ENCODE measurements around the gene GNB5. TPM values are rescaled to one million over a fixed set of nuclear protein-coding genes. Genes with fewer than 3 reads are reported as not detected.

The GNB5 gene
- total RNA-seq, 1 experiment from 2014 or later, result 29.8 TPM

- no peak overlapping the region for H2AK5ac ChIP-seq (ENCODE audit: insufficient read length, low read length)
- H3K27ac Mint-ChIP-seq, result no peak overlapping the region
- H3K23ac ChIP-seq (ENCODE audit: insufficient read length, low read depth, low read length), result no peak overlapping the region
- no peaks in the 10 kb centered on the region for H3K9me3 ChIP-seq (ENCODE audit: control insufficient read depth, low read depth, low read length)
- no peaks in the 10 kb centered on the region for H3K9me3 Mint-ChIP-seq
- H2BK5ac ChIP-seq (ENCODE audit: insufficient read length, low read length), result no peak overlapping the region
- WGBS (ENCODE audit: extremely low coverage, insufficient read length, low lambda C conversion rate), result no CpG with 5 or more reads among the region's 3 CpGs
- H3K36me3 Mint-ChIP-seq (ENCODE audit: insufficient read depth in 1 of 3, low read depth in 3 of 3), result peaks cover 5 to 59% (median 31%) of the 10 kb centered on the region in 3 experiments; a peak in 6 of 7 replicates
- H4K20me1 ChIP-seq (ENCODE audit: control insufficient read depth, insufficient read depth, insufficient read length), result no peaks in the 10 kb centered on the region
- H3K27me3 Mint-ChIP-seq (ENCODE audit: low read depth), result no peaks in the 10 kb centered on the region
- H3K79me1 ChIP-seq (ENCODE audit: insufficient read depth, low read depth, low read length, poor library complexity, severe bottlenecking), result no peaks in the 10 kb centered on the region
- H2BK15ac ChIP-seq (ENCODE audit: low read depth, low read length), result no peak overlapping the region
- H3T11ph ChIP-seq (ENCODE audit: low read length), result no peak overlapping the region
- no peak overlapping the region for H3K4me3 Mint-ChIP-seq
- H2AFZ ChIP-seq (ENCODE audit: low read length), result no peak overlapping the region
- H2BK20ac ChIP-seq (ENCODE audit: low read depth, low read length, poor library complexity, severe bottlenecking), result no peak overlapping the region
- no peak for DNase-seq
- H3K27me3 ChIP-seq (ENCODE audit: insufficient read depth, low read length), result no peaks in the 10 kb centered on the region
- no peak overlapping the region for H3K4ac ChIP-seq (ENCODE audit: low read depth, low read length)
- H4K8ac ChIP-seq (replicated peaks; ENCODE audit: insufficient read length, low read depth, low read length), result no peak overlapping the region
- H3K27ac ChIP-seq (ENCODE audit: insufficient read length, low read depth, low read length), result no peak overlapping the region
- no peak overlapping the region for H3K9ac ChIP-seq (ENCODE audit: extremely low read depth, insufficient read length, low read length)
- no peak for TF ChIP-seq CTCF (conservative IDR thresholded peaks at IDR 0.05)
- no peak overlapping the region for H2BK12ac ChIP-seq (ENCODE audit: insufficient read length, low read depth, low read length)
- H4K5ac ChIP-seq (ENCODE audit: insufficient read length, low read depth, low read length), result no peak overlapping the region
- no peaks in the 10 kb centered on the region for H3K4me1 ChIP-seq (ENCODE audit: insufficient read depth, low read length)
- H3K14ac ChIP-seq (ENCODE audit: insufficient read depth, low read length), result no peak overlapping the region
- H3K56ac ChIP-seq (ENCODE audit: insufficient read length, low read depth, low read length), result no peak overlapping the region
- H3K79me2 ChIP-seq (ENCODE audit: insufficient read depth, low read length), result no peaks in the 10 kb centered on the region
- H3K4me1 Mint-ChIP-seq, result peaks cover under 1% of the 10 kb centered on the region in 2 experiments
- H3K23me2 ChIP-seq (ENCODE audit: insufficient read length, low read depth, low read length, poor library complexity, severe bottlenecking), result no peaks in the 10 kb centered on the region
- no peak overlapping the region for H3K4me2 ChIP-seq (ENCODE audit: insufficient read depth, insufficient read length, low read length)
- H4K91ac ChIP-seq (ENCODE audit: insufficient read length, low read depth, low read length), result no peak overlapping the region
- H3K18ac ChIP-seq (ENCODE audit: insufficient read length, low read depth, low read length), result no peak overlapping the region
- H2BK120ac ChIP-seq (ENCODE audit: low read depth, low read length, poor library complexity, severe bottlenecking), result no peak overlapping the region
Measured at GRCh38 chr15:52213206-52213605, 22.0 kb upstream of the GNB5 start.

Measured in H9 (cell line).